DND-41 (cell line): ENCODE results near the gene PTGES.

ENCODE experiments used
- ATAC-seq: fragments of 200-7000 bp; cut with Tn5 transposase; 3 replicates; pipeline ENCODE4 v1.9.1; 2021; ENCODE audit warnings: low read depth; ENCODE audit not compliant: insufficient read depth
- DNase-seq: peaks from one replicate; pipeline ENCODE4 v3.0.0-alpha.2; 2020
- H2AFZ ChIP-seq: 2 replicates; pipeline ENCODE4 v1.6.0; 2012; ENCODE audit warnings: low read depth, low read length
- H3K27ac ChIP-seq: 2 replicates; pipeline ENCODE4 v1.5.1; 2012; ENCODE audit warnings: low read length, inconsistent platforms
- H3K27me3 ChIP-seq: fragments of 200-600 bp; sonication (generic); 2 replicates; pipeline ENCODE4 v1.6.0; 2012; ENCODE audit warnings: low read length, mild to moderate bottlenecking, inconsistent platforms; ENCODE audit not compliant: insufficient read depth, poor library complexity
- H3K36me3 ChIP-seq: 2 replicates; pipeline ENCODE4 v1.5.1; 2012; ENCODE audit warnings: low read length, inconsistent platforms; ENCODE audit not compliant: insufficient read depth
- H3K4me1 ChIP-seq: 2 replicates; pipeline ENCODE4 v1.5.1; 2012; ENCODE audit warnings: mild to moderate bottlenecking, low read length; ENCODE audit not compliant: insufficient read depth
- H3K4me2 ChIP-seq: 2 replicates; pipeline ENCODE4 v1.6.0; 2012; ENCODE audit warnings: mild to moderate bottlenecking, moderate library complexity, low read length, inconsistent platforms; ENCODE audit not compliant: insufficient read depth
- H3K4me3 ChIP-seq, 2 experiments: fragments of 200-600 bp in 1 of 2; shearing (Covaris generic) in 1 of 2; 2 replicates each; pipeline ENCODE4 v1.5.1; 2012 to 2016; ENCODE audit warnings: inconsistent platforms in 2 of 2, low read length in 2 of 2, mild to moderate bottlenecking in 2 of 2, low read depth in 1 of 2, moderate library complexity in 1 of 2
- H3K79me2 ChIP-seq: 2 replicates; pipeline ENCODE4 v1.6.0; 2012; ENCODE audit warnings: low read length, inconsistent platforms; ENCODE audit not compliant: insufficient read depth
- H3K9ac ChIP-seq: 2 replicates; pipeline ENCODE4 v1.6.0; 2012; ENCODE audit warnings: low read depth, mild to moderate bottlenecking, inconsistent platforms, low read length, moderate library complexity
- H3K9me3 ChIP-seq: 2 replicates; pipeline ENCODE4 v1.5.1; 2012; ENCODE audit warnings: low read length, moderate library complexity, mild to moderate bottlenecking, inconsistent platforms; ENCODE audit not compliant: insufficient read depth, severe bottlenecking
- H4K20me1 ChIP-seq: 2 replicates; pipeline ENCODE4 v1.6.0; 2012; ENCODE audit warnings: low read length; ENCODE audit not compliant: insufficient read depth
- CTCF ChIP-seq: IDR thresholded peaks from 2 replicates; pipeline ENCODE4 v1.5.1; 2012; ENCODE audit warnings: borderline replicate concordance, low read length, moderate library complexity, mild to moderate bottlenecking; ENCODE audit not compliant: poor library complexity, severe bottlenecking; ENCODE audit errors: extremely low read depth
- EZH2 ChIP-seq: IDR thresholded peaks from 3 replicates; pipeline ENCODE4 v1.6.1; 2012; ENCODE audit warnings: borderline replicate concordance, low read depth, mild to moderate bottlenecking, moderate library complexity, low read length, inconsistent platforms; ENCODE audit not compliant: severe bottlenecking

The PTGES gene

GRCh38 chr9:129774791-129775447, 22.1 kb upstream of the PTGES start:
- DNase-seq (no peak), ATAC-seq (no peak)
- no peak overlapping the region for H2AFZ ChIP-seq
- H3K4me3 ChIP-seq = no peak overlapping the region
- H3K79me2 ChIP-seq = no peaks in the 10 kb centered on the region
- no peaks in the 10 kb centered on the region for H3K9me3 ChIP-seq
- H3K9ac ChIP-seq = no peak overlapping the region
- peaks cover 9% of the 10 kb centered on the region for H3K4me1 ChIP-seq
- H3K4me2 ChIP-seq = no peak overlapping the region
- H3K27me3 ChIP-seq = peaks cover 4% of the 10 kb centered on the region
- H3K36me3 ChIP-seq = no peaks in the 10 kb centered on the region
- no peaks in the 10 kb centered on the region; the same call in 1 of the 2 replicates for H4K20me1 ChIP-seq
- no peak overlapping the region for H3K27ac ChIP-seq
- no peak for TF ChIP-seq EZH2
- TF ChIP-seq CTCF = no peak

GRCh38 chr9:129773262-129774048, 20.6 kb upstream of the PTGES start:
- Histone ChIP-seq H2AFZ (no peak overlapping the region), H3K79me2 (no peaks in the 10 kb centered on the region), H3K4me1 (peaks cover 9% of the 10 kb centered on the region), H3K27ac (no peak overlapping the region), H3K36me3 (no peaks in the 10 kb centered on the region), H3K9me3 (no peaks in the 10 kb centered on the region), H3K9ac (no peak overlapping the region), H4K20me1 (no peaks in the 10 kb centered on the region; the same call in 1 of the 2 replicates), H3K4me3 (no peak overlapping the region), H3K27me3 (peaks cover 3% of the 10 kb centered on the region), H3K4me2 (no peak overlapping the region)
- no peak for ATAC-seq
- no peak for TF ChIP-seq CTCF
- TF ChIP-seq EZH2 = no peak
- no peak for DNase-seq

- Histone ChIP-seq H3K27ac (no peak overlapping the region), H3K36me3 (no peaks in the 10 kb centered on the region), H3K4me2 (no peak overlapping the region), H3K27me3 (no peaks in the 10 kb centered on the region), H3K4me1 (no peaks in the 10 kb centered on the region), H2AFZ (no peak overlapping the region), H3K9me3 (no peaks in the 10 kb centered on the region), H3K79me2 (no peaks in the 10 kb centered on the region), H3K9ac (no peak overlapping the region), H4K20me1 (no peaks in the 10 kb centered on the region), H3K4me3 (no peak overlapping the region)
- TF ChIP-seq EZH2 (no peak), CTCF (no peak)
- no peak for ATAC-seq
- DNase-seq = no peak
These were observed 17.9 kb upstream of the PTGES start for GRCh38 chr9:129770741-129771140.
